ENCODE results near the gene CLMN.

CLMN gene

GRCh38 chr14:95334044-95334443 lies 14.3 kb upstream of the CLMN start:
- DNase-seq (ENCODE audit: insufficient read length, low spot score) (no peak), FAIRE-seq (no peak)
- no peak for TF ChIP-seq POLR2A (IDR thresholded peaks at IDR 0.05; ENCODE audit: low read depth, low read length)

DNA sequence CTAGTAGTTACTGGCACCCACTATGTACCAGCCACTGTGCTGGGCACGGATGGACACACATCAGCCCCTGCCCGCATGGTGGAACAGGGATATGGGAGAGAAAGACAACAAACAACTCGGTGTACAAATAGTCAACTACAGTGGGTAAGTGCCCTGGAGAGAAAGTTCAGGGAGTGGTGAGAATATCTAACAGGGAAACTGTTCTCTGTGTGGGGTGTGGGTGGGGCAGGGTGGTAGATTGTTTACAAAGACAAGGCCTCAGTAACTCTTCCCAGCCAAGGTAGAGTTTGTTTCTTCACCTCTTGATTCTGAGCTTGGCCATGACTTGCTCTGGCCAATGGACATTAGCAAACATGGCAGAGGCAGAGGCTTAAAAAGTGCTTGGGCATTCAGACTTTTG lies 12.9 kb upstream of the CLMN start:
- no peak for TF ChIP-seq POLR2A (IDR thresholded peaks at IDR 0.05; ENCODE audit: low read depth, low read length)
- DNase-seq (ENCODE audit: insufficient read length, low spot score) (no peak), FAIRE-seq (no peak)

- FAIRE-seq: no peak
- no peak for TF ChIP-seq POLR2A (IDR thresholded peaks at IDR 0.05; ENCODE audit: low read depth, low read length)
- no peak for DNase-seq (ENCODE audit: insufficient read length, low spot score)
Observed at GRCh38 chr14:95331708-95332408, 12.2 kb upstream of the CLMN start.

DNA sequence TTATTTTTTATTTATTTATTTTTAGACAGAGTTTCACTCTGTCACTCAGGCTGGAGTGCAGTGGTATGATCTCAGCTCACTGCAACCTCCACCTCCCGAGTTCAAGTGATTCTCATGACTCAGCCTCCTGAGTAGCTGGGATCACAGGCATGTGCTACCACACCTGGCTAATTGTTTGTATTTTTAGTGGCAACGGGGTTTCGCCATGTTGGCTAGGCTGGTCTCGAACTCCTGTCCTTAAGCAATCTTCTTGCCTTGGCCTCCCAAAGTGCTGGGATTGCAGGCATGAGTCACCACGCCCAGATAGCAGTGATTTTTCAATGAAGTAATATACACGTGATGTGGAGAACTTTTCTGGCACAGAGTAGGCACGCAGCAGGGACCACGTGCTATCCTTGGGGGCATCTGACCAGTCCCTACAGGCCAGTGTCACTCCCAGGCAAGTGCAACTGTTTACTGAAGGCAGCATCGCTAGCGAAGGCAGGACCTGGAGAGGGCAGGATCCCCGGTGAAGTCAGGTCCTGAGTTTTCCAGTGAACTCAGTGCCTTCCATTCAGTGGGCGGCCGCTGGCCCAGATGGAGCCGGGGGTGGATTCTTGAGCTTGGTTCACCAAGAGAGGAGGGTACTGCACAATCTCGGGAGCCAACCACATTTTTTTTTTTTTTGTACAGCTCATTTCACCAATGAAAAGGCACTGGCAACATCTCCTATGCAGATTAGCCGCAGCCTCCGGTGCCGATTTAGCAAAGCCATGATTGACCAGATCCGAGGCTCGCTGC lies 11.1 kb upstream of the CLMN start:
- no peak for TF ChIP-seq POLR2A (IDR thresholded peaks at IDR 0.05; ENCODE audit: low read depth, low read length)
- DNase-seq (ENCODE audit: insufficient read length, low spot score) (no peak), FAIRE-seq (no peak)

GRCh38 chr14:95329941-95330340 lies 10.2 kb upstream of the CLMN start:
- no peak for TF ChIP-seq POLR2A (IDR thresholded peaks at IDR 0.05; ENCODE audit: low read depth, low read length)
- FAIRE-seq: no peak
- no peak for DNase-seq (ENCODE audit: insufficient read length, low spot score)

GRCh38 chr14:95328729-95329503 lies 9.2 kb upstream of the CLMN start:
- DNase-seq (ENCODE audit: insufficient read length, low spot score): no peak
- TF ChIP-seq POLR2A (IDR thresholded peaks at IDR 0.05; ENCODE audit: low read depth, low read length): no peak
- no peak for FAIRE-seq

DNA sequence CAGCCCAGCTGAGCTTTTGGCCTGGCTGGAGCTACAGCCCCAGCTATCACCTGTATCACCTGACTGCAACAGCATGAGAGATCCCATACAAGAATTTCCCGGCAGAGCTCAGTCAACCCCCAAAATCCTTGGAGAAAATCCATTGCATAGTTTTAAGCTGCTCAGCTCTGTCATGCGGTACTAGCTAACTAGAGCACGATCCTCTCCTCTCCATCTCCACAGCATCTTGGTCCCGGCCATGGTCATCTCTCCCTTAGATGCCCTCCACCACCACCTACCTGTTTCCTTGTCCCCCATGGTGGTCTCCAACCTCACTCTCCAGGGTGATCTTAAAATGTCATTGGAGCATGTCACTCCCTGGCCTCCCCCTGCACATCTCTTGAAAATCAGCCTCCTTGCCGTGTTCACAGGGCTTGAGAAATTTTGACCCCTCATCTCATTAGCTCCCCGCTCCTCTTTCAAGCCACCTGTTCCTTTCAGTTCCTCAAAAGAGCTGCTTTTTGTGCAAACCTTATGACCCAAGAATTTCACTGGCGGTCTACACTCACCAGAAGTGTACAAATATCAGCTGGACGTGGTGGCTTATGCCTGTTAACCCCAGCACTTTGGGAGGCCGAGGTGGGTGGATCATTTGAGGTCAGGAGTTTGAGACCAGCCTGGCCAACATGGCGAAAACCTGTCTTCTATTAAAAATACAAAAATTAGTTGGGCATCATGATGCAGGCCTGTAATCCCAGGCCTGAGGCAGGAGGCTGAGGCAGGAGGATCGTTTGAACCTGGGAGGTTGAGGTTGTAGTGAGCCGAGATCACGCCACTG lies 8.1 kb upstream of the CLMN start:
- no peak for DNase-seq (ENCODE audit: insufficient read length, low spot score)
- TF ChIP-seq POLR2A (IDR thresholded peaks at IDR 0.05; ENCODE audit: low read depth, low read length): no peak
- no peak for FAIRE-seq

DNA sequence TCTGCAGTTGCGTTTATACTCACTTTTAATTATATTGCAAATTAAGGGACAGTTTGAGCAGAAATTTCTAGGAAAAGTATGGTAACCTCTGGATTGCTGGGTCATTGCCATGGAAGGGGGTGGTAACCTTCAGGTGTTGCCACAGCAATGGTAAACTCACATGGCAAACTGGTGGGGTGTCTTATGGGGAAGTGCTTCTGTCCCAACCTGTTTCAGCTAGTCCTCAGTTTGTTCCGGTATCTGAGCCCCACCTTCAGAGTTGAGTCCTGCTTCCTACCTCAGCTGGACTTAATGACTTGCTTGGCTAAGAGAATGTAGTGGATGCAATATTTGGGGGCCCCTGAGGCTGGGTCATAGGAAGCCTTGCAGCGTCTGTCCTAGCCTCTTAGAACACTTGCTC lies 7.3 kb upstream of the CLMN start:
- FAIRE-seq (no peak), DNase-seq (ENCODE audit: insufficient read length, low spot score) (no peak)
- TF ChIP-seq POLR2A (IDR thresholded peaks at IDR 0.05; ENCODE audit: low read depth, low read length): no peak

DNA sequence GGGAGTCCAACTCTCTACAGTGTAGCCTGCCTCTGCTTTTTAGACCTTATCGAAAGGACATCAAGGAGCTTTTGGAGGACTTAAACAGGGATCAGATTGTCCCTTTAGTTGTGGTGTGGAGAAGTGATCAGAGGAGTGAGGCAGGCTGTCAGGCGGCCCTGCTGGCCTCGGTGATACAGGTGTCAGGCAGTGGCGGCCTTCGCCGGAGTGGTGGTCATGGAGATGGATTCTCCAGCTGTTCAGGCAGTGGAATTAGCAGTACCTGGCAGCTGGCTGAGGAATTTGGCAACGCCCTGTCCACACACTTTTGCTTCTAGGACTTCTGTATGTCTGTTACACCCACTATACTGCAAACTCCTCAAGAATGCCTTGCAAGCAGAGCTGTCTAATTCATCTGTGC lies 4.2 kb upstream of the CLMN start:
- TF ChIP-seq POLR2A (IDR thresholded peaks at IDR 0.05; ENCODE audit: low read depth, low read length): no peak
- no peak for DNase-seq (ENCODE audit: insufficient read length, low spot score)
- FAIRE-seq: no peak

DNA sequence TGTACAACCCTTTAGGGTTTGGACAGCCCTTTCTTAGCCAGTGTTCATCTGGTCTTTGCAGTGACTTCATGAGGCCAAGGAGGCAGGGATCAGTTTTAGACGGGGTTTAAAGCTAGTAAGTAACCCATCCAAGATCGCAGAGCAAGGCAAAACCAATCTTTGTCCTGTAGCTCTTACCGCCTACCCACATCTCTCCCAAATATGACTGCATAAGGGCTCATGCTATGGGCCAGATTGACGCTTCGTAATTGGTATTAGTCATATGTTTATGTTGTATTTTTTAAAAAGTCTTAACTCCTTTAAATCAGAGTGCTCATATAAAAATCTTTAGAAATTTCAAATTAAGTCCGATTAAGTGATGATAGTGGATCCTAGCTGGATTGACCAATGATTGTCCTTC lies 3.7 kb upstream of the CLMN start:
- DNase-seq (ENCODE audit: insufficient read length, low spot score) (no peak), FAIRE-seq (no peak)
- no peak for TF ChIP-seq POLR2A (IDR thresholded peaks at IDR 0.05; ENCODE audit: low read depth, low read length)

- TF ChIP-seq POLR2A (IDR thresholded peaks at IDR 0.05; ENCODE audit: low read depth, low read length): no peak
- FAIRE-seq: no peak
- DNase-seq (ENCODE audit: insufficient read length, low spot score): no peak
Observed at GRCh38 chr14:95322651-95323050, 2.9 kb upstream of the CLMN start.

DNA sequence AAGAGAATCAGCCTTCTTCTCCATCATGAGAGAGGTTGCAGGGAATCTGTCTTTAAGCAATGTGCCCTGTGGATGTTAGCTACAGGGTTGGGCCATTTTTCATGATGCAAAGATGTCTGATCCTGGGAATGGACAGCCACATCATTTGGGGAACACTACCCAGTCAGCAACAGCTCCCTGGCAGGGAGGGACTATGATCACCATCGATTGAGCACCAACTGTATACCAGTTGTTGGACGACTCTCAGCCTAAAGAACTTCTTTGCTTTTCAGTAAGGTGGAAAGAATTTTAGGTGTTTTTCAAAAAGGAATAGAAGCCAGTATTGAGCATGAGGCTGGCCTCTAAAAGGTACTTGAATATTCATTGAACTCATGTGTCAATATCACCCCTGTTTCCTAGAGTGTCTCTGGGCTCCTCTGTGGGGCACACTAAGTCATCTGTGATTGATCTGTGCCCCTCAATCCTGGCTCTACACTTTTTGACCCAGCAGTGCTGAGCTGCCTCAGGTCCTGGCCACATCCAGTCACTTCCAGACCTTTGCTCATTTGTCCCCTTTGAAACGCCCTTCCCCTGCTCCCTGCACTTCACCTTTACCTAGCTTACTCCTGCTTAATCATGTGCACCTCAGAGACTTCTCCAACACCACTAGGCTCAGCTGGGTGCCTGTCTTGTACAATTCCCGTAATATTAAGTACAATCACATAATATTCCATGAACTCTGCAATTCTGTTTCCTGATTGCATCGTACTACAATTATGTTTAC lies 2.2 kb upstream of the CLMN start:
- FAIRE-seq (no peak), DNase-seq (ENCODE audit: insufficient read length, low spot score) (no peak)
- TF ChIP-seq POLR2A (IDR thresholded peaks at IDR 0.05; ENCODE audit: low read depth, low read length): no peak

Measured in H54 (cell line).